HCT116 (cell line): ENCODE results near the gene FAM111A.
"Not testable (repeated sequence)": the region's sequence is repeated elsewhere in the genome, so short reads cannot be mapped to it uniquely, and the experiment has no call there.

Experiments
- CTCF ChIP-seq, 3 experiments: fragments of 200-600 bp in 1 of 3; sonication (generic) in 1 of 3; IDR thresholded peaks in 2 of 3; conservative IDR thresholded peaks in 1 of 3; 2 replicates each; pipeline ENCODE4 v1.5.1; 2012 to 2017; ENCODE audit warnings: low read depth in 2 of 3, low read length in 2 of 3, antibody characterized with exemption in 1 of 3, borderline replicate concordance in 1 of 3, control low read depth in 1 of 3, mild to moderate bottlenecking in 1 of 3, mixed read lengths in 1 of 3, mixed run types in 1 of 3, moderate library complexity in 1 of 3; ENCODE audit not compliant: insufficient read depth in 1 of 3
- EZH2 ChIP-seq: fragments of 200-600 bp; sonication (generic); IDR thresholded peaks from 2 replicates; pipeline ENCODE4 v1.6.1; 2017; ENCODE audit warnings: antibody characterized with exemption, mixed run types
- RAD21 ChIP-seq: IDR thresholded peaks from 2 replicates; pipeline ENCODE4 v1.6.1; 2012; ENCODE audit warnings: low read depth, mild to moderate bottlenecking
- REST ChIP-seq: IDR thresholded peaks from 2 replicates; pipeline ENCODE4 v1.6.1; 2012; ENCODE audit warnings: low read depth
- ZFX ChIP-seq: fragments of 450-650 bp; IDR thresholded peaks from 2 replicates; pipeline ENCODE4 v1.6.1; 2017
- ZNF274 ChIP-seq: fragments of 200-500 bp; sonication (Bioruptor generic); IDR thresholded peaks from 2 replicates; pipeline ENCODE4 v1.6.1; 2014; ENCODE audit warnings: mild to moderate bottlenecking, low read depth, low read length, inconsistent platforms

GRCh38 chr11:59107721-59108120 is 34.9 kb upstream of the FAM111A start:
- not testable (repeated sequence) for TF ChIP-seq CTCF (IDR thresholded peaks at IDR 0.05 in 2 of 3, conservative IDR thresholded peaks at IDR 0.05 in 1 of 3; ENCODE audit: borderline replicate concordance in 1 of 3, insufficient read depth in 1 of 3, low read depth in 2 of 3, low read length in 2 of 3); ZNF274; RAD21; REST; ZFX; EZH2
